GM21381 (cell line): ENCODE data around the gene FDXACB1.
A peak's percentile ranks its signal among the peaks of the same experiment; 100 is the strongest.
"Not testable (repeated sequence)": the region's sequence is repeated elsewhere in the genome, so short reads cannot be mapped to it uniquely, and the experiment has no call there.

Experiments
- ATAC-seq: cut with Tn5 transposase; IDR thresholded peaks from one replicate; pipeline ENCODE4 v1.9.1; 2021; ENCODE audit warnings: mild to moderate bottlenecking, moderate library complexity; ENCODE audit not compliant: unreplicated experiment

Gene FDXACB1

GRCh38 chr11:111909378-111909777 lies 30.4 kb upstream of the FDXACB1 start:
- ATAC-seq: no peak

GRCh38 chr11:111908639-111909305 lies 29.8 kb upstream of the FDXACB1 start:
- ATAC-seq: no peak

- ATAC-seq: no peak
Measured at GRCh38 chr11:111906680-111907079, 27.7 kb upstream of the FDXACB1 start.

GRCh38 chr11:111905411-111905810 lies 26.4 kb upstream of the FDXACB1 start:
- no peak for ATAC-seq

GRCh38 chr11:111886844-111887243 lies 7.9 kb upstream of the FDXACB1 start:
- no peak for ATAC-seq

GRCh38 chr11:111886032-111886431 lies 7.1 kb upstream of the FDXACB1 start:
- no peak for ATAC-seq

GRCh38 chr11:111885053-111885452 lies 6.1 kb upstream of the FDXACB1 start:
- not testable (repeated sequence) for ATAC-seq

GRCh38 chr11:111882202-111882601 lies 3.2 kb upstream of the FDXACB1 start:
- ATAC-seq: no peak

- no peak for ATAC-seq
Measured at GRCh38 chr11:111879637-111879960, 634 bp upstream of the FDXACB1 start.

GRCh38 chr11:111878385-111878848 lies 548 bp downstream of the FDXACB1 start:
- peak; percentile 8 for ATAC-seq

- no peak for ATAC-seq
Measured at GRCh38 chr11:111871693-111872161, 7.2 kb downstream of the FDXACB1 start.

GRCh38 chr11:111870886-111871692 lies 7.9 kb downstream of the FDXACB1 start, which contains the start of gene ALG9:
TSS of gene ALG9 (minus strand) at chr11:111871581. CDS start at chr11:111871482, 99 bp downstream.
- peak; percentile 89 for ATAC-seq

- ATAC-seq: no peak
Measured at GRCh38 chr11:111870522-111870885, 8.5 kb downstream of the FDXACB1 start.

- no peak for ATAC-seq
Measured at GRCh38 chr11:111870113-111870512, 8.9 kb downstream of the FDXACB1 start.

- no peak for ATAC-seq
Measured at GRCh38 chr11:111860257-111860656, 18.7 kb downstream of the FDXACB1 start.

GRCh38 chr11:111855506-111855905 lies 23.5 kb downstream of the FDXACB1 start:
- ATAC-seq: no peak

GRCh38 chr11:111852103-111852502 lies 26.9 kb downstream of the FDXACB1 start:
- no peak for ATAC-seq

- no peak for ATAC-seq
Measured at GRCh38 chr11:111851636-111852035, 27.3 kb downstream of the FDXACB1 start.

- ATAC-seq: no peak
Measured at GRCh38 chr11:111851067-111851466, 27.9 kb downstream of the FDXACB1 start.

GRCh38 chr11:111849631-111850030 lies 29.3 kb downstream of the FDXACB1 start:
- no peak for ATAC-seq

GRCh38 chr11:111846636-111847035 lies 32.3 kb downstream of the FDXACB1 start:
- ATAC-seq: no peak

GRCh38 chr11:111846063-111846462 lies 32.9 kb downstream of the FDXACB1 start:
- ATAC-seq: no peak
